Measurements from ENCODE around the gene EHMT2. TPM values are rescaled to one million over a fixed set of nuclear protein-coding genes. Genes with fewer than 3 reads are reported as not detected.

EHMT2 gene
- total and polyA plus RNA-seq, 2 of the 8 experiments (the other 6 are each of a cell fraction or from before 2014, with no cell fraction given), result 125 to 177 TPM

- Histone ChIP-seq H3K4me1 (replicated peaks in 1 of 4; ENCODE audit: control insufficient read depth in 3 of 4, insufficient read depth in 4 of 4, low read length in 3 of 4) (no peaks in the 10 kb centered on the region), H4K91ac (replicated peaks; ENCODE audit: insufficient read length, low read length) (no peak overlapping the region), H3K4me2 (ENCODE audit: insufficient read depth in 1 of 2, low read depth in 2 of 2, low read length in 2 of 2) (no peak overlapping the region), H3K4me3 (ENCODE audit: extremely low read depth in 1 of 4, insufficient read depth in 2 of 4, low read depth in 3 of 4, low read length in 4 of 4) (no peak overlapping the region), H2BK15ac (ENCODE audit: low read length) (no peak overlapping the region), H3K4ac (replicated peaks; ENCODE audit: insufficient read length, low read depth, low read length) (no peak overlapping the region), H4K8ac (ENCODE audit: extremely low read depth, insufficient read depth, low read length) (peak overlapping the region; percentile 79), H3K23ac (ENCODE audit: insufficient read length) (no peak overlapping the region), H2BK120ac (replicated peaks; ENCODE audit: low read depth, low read length) (no peak overlapping the region), H2BK5ac (ENCODE audit: low read depth, low read length) (no peak overlapping the region; the same call in 1 of the 2 replicates), H3K56ac (replicated peaks; ENCODE audit: insufficient read length, low read depth, low read length) (no peak overlapping the region), H3K36me3 (ENCODE audit: control insufficient read depth in 2 of 4, insufficient read depth in 4 of 4, low read length in 3 of 4) (peaks cover 35 to 81% (median 71%) of the 10 kb centered on the region in 4 experiments), H4K20me1 (replicated peaks in 1 of 2; ENCODE audit: control insufficient read depth in 1 of 2, insufficient read depth in 2 of 2, low read length in 2 of 2) (peaks cover 5 to 20% of the 10 kb centered on the region in 2 experiments), H3K14ac (ENCODE audit: insufficient read length) (no peak overlapping the region), H3K79me2 (ENCODE audit: control insufficient read depth in 1 of 2, insufficient read depth in 2 of 2, low read length in 2 of 2) (no peaks in the 10 kb centered on the region; a peak in 1 of 4 replicates), H3K18ac (ENCODE audit: extremely low read depth, low read length) (no peak overlapping the region), H2AK5ac (ENCODE audit: low read depth, low read length) (no peak overlapping the region), H3K27ac (ENCODE audit: low read depth, low read length) (no peak overlapping the region; the same call in 1 of the 2 replicates), H2BK12ac (ENCODE audit: low read depth, low read length) (no peak overlapping the region), H3K9ac (replicated peaks in 1 of 4; ENCODE audit: extremely low read depth in 1 of 4, low read depth in 3 of 4, low read length in 3 of 4) (no peak overlapping the region), H4K5ac (ENCODE audit: insufficient read length, low read depth, low read length) (no peak overlapping the region), H3K9me3 (ENCODE audit: insufficient read depth in 2 of 2, low read depth in 1 of 2, low read length in 1 of 2) (no peaks in the 10 kb centered on the region), H3K27me3 (replicated peaks in 1 of 4; ENCODE audit: control insufficient read depth in 3 of 4, extremely low read depth in 1 of 4, insufficient read depth in 3 of 4, low read length in 3 of 4) (no peaks in the 10 kb centered on the region), H3K23me2 (ENCODE audit: low read depth, low read length) (no peaks in the 10 kb centered on the region), H3K79me1 (ENCODE audit: low read depth, low read length) (no peaks in the 10 kb centered on the region; the same call in 1 of the 2 replicates), H2AFZ (ENCODE audit: low read length) (no peak overlapping the region), H2BK20ac (ENCODE audit: low read length) (no peak overlapping the region)
- DNase-seq (ENCODE audit: low read depth in 1 of 2, low spot score in 2 of 2), result peak in 1 of 2 experiments; percentile 89
- TF ChIP-seq RFX5 (IDR thresholded peaks at IDR 0.05; ENCODE audit: borderline replicate concordance, low read depth, low read length), result no peak
- peak; percentile 50 to 70 for TF ChIP-seq RAD21 (IDR thresholded peaks at IDR 0.05 in 1 of 2, conservative IDR thresholded peaks at IDR 0.05 in 1 of 2; ENCODE audit: low read depth in 2 of 2, low read length in 2 of 2)
- peak in 2 of 3 experiments; percentile 72 to 75; a peak in 3 of 4 replicates for TF ChIP-seq CTCF (IDR thresholded peaks at IDR 0.05; ENCODE audit: control extremely low read depth in 1 of 3, insufficient read depth in 1 of 3, low read depth in 1 of 3, low read length in 3 of 3)
- TF ChIP-seq GABPA (IDR thresholded peaks at IDR 0.05; ENCODE audit: borderline replicate concordance, insufficient read depth, low read length), result peak; percentile 38; the same call in 1 of the 2 replicates
- ChIA-PET CTCF (ENCODE audit: partially characterized antibody) (interaction anchor here (0.8 to 4.9 kb wide), 28 partner anchors 9 to 228 kb away, joined by 3 to 59 read pairs (median 4); partner anchors contain the start of genes C6orf47, EHMT2, GPANK1 and SLC44A4), POLR2A (ENCODE audit: partially characterized antibody) (interaction anchor here (0.6 to 4.2 kb wide), 12 partner anchors 9 to 249 kb away, joined by 3 to 21 read pairs (median 4); partner anchors contain the start of genes EHMT2 and NEU1)
- no peak for FAIRE-seq
- 89% methylated on average over 40 of the region's 43 CpGs; no CpG with 5 or more reads in 1 of the 2 experiments for WGBS, 2 experiments (ENCODE audit: extremely low coverage in 1 of 2, insufficient coverage in 1 of 2, insufficient read length in 1 of 2, insufficient replicate concordance in 2 of 2, low coverage in 1 of 2, low lambda C conversion rate in 2 of 2, missing lambda C conversion rate in 1 of 2)
Measured at GRCh38 chr6:31888276-31889258, 8.9 kb downstream of the EHMT2 start.

Measured in H1 (cell line).